K562 (cell line): ENCODE measurements around the gene KCNQ5.

ENCODE experiments used
- JUNB ChIP-seq: fragments of 450-650 bp; formaldehyde crosslinking; conservative IDR thresholded peaks from 2 replicates; pipeline ENCODE4 v1.4.0; 2020; ENCODE audit warnings: mild to moderate bottlenecking
- KAT7 ChIP-seq: sonication (generic); formaldehyde crosslinking; IDR thresholded peaks from 2 replicates; pipeline ENCODE4 v1.8.0; 2022; ENCODE audit warnings: missing genetic modification reagents, mild to moderate bottlenecking, borderline replicate concordance
- POLR2A ChIP-seq: fragments of 450-650 bp; conservative IDR thresholded peaks from 2 replicates; pipeline ENCODE4 v1.6.1; 2016
- TCF7L2 ChIP-seq: fragments of 150-350 bp; IDR thresholded peaks from 2 replicates; pipeline ENCODE4 v1.6.1; 2016; ENCODE audit warnings: low read depth, mild to moderate bottlenecking, low read length, moderate library complexity
- TEAD4 ChIP-seq, 2 experiments: sonication (generic) in 1 of 2; formaldehyde crosslinking in 1 of 2; IDR thresholded peaks; 2 replicates each; pipeline versions ENCODE4 v1.6.1 to v1.8.0; 2012 to 2022; ENCODE audit warnings: borderline replicate concordance in 1 of 2, inconsistent platforms in 1 of 2, low read length in 1 of 2, mild to moderate bottlenecking in 1 of 2, missing genetic modification reagents in 1 of 2
- ZKSCAN1 ChIP-seq: fragments of 150-350 bp; IDR thresholded peaks from 2 replicates; pipeline ENCODE4 v1.6.1; 2016; ENCODE audit warnings: low read depth, low read length
- ZNF24 ChIP-seq: fragments of 450-650 bp; IDR thresholded peaks from 2 replicates; pipeline ENCODE4 v1.6.1; 2016
- TF ChIP-seq, protein P1 (sequence below), 3 experiments: IDR thresholded peaks in 2 of 3; conservative IDR thresholded peaks in 1 of 3; 2 replicates each; pipeline ENCODE4 v1.5.1; 2011 to 2012; ENCODE audit warnings: low read length in 3 of 3, mild to moderate bottlenecking in 3 of 3, control low read depth in 2 of 3, improper control_type of control experiment in 1 of 3, inconsistent platforms in 1 of 3, low read depth in 1 of 3, mixed read lengths in 1 of 3, moderate library complexity in 1 of 3; ENCODE audit not compliant: insufficient read depth in 2 of 3
- TF ChIP-seq, protein P2 (sequence below): fragments of 450-650 bp; formaldehyde crosslinking; IDR thresholded peaks from 2 replicates; pipeline ENCODE4 v1.4.0; 2020; ENCODE audit warnings: mild to moderate bottlenecking, mixed read lengths

DNA sequence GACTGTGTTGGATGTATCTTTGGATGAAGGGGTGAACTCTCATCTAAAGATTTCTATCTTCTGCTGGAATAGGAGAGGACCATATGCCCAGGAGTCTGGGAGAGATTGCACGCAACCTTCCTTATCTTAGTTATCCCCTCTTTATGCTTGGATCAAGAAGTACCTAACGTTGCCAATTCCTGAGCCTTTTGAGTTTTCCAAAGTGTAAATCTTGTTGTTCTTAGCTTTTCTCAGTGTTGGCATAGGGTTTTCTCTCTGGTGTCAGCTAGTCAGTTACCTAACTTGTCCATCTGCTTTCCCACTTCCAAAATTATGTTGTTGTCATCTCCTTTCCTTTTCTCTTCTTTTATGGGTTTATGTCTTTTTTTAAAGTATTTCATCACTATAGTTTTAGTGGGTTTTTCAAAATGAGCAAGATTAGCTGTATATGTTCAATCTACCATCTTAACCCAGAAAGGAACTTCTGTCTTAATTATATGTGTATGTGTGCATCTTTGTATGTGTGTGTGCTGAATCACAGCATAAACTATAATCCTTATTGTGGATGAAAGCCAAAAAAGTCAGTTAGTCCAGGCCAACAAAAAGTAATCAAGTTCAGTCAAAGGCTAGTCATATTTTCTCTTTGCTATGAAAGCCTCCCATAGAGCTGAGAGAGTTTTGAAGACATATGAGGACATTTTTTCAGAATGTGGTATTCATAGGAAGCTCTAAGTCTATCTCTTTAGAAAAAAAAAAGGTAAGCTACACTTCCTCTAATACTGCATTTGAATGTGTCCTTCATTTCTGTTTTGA lies 531.3 kb downstream of the KCNQ5 start:
- TF ChIP-seq ZNF24 (no peak), ZKSCAN1 (no peak), TEAD4 (IDR thresholded peaks at IDR 0.05; ENCODE audit: low read length) (no peak), TEAD4 (CRISPR knock-in tag; IDR thresholded peaks at IDR 0.05; ENCODE audit: borderline replicate concordance) (no peak), TCF7L2 (no peak), KAT7 (CRISPR knock-in tag) (no peak), JUNB (CRISPR knock-in tag) (no peak), POLR2A (no peak)
- TF ChIP-seq, protein P1, sequence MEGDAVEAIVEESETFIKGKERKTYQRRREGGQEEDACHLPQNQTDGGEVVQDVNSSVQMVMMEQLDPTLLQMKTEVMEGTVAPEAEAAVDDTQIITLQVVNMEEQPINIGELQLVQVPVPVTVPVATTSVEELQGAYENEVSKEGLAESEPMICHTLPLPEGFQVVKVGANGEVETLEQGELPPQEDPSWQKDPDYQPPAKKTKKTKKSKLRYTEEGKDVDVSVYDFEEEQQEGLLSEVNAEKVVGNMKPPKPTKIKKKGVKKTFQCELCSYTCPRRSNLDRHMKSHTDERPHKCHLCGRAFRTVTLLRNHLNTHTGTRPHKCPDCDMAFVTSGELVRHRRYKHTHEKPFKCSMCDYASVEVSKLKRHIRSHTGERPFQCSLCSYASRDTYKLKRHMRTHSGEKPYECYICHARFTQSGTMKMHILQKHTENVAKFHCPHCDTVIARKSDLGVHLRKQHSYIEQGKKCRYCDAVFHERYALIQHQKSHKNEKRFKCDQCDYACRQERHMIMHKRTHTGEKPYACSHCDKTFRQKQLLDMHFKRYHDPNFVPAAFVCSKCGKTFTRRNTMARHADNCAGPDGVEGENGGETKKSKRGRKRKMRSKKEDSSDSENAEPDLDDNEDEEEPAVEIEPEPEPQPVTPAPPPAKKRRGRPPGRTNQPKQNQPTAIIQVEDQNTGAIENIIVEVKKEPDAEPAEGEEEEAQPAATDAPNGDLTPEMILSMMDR (IDR thresholded peaks at IDR 0.05 in 2 of 3, conservative IDR thresholded peaks at IDR 0.05 in 1 of 3; ENCODE audit: insufficient read depth in 2 of 3, low read depth in 1 of 3, low read length in 3 of 3) = no peak
- TF ChIP-seq, protein P2, sequence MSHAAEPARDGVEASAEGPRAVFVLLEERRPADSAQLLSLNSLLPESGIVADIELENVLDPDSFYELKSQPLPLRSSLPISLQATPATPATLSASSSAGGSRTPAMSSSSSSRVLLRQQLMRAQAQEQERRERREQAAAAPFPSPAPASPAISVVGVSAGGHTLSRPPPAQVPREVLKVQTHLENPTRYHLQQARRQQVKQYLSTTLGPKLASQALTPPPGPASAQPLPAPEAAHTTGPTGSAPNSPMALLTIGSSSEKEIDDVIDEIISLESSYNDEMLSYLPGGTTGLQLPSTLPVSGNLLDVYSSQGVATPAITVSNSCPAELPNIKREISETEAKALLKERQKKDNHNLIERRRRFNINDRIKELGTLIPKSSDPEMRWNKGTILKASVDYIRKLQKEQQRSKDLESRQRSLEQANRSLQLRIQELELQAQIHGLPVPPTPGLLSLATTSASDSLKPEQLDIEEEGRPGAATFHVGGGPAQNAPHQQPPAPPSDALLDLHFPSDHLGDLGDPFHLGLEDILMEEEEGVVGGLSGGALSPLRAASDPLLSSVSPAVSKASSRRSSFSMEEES = no peak
